ENCODE results near the gene ZNF497. TPM values are rescaled to one million over a fixed set of nuclear protein-coding genes. Genes with fewer than 3 reads are reported as not detected.

Gene ZNF497
- total and polyA plus RNA-seq, 10 of the 15 experiments (the other 5 are each of a cell fraction or from before 2014, with no cell fraction given), result 0.09 to 0.82 (median 0.28) TPM

DNA sequence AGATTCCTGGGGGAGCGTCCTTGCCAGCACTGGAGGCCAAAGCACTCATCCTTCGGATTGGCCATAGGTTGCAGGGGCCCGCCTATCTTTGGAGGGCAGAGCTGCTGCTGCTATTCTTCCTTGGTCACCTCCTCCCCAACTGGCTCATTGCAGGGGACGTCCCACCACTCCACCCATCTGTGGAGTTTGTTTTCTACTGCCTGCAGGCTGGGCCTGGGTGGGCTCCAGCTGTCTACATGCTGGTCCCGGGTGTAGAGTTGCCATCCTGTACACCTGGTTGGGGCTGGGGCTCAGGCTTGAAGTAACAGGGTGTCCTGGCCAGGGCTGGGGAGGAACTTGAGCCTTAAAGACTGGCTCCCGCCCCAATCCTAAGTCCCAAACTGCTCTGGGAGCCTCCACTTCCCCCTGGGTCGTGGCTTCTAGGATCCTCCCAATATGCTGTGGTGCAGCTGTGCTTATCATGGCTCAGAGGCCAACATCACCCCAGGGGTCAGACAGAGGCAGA, 35.0 kb upstream of the ZNF497 start:
- ChIA-PET POLR2A (no interaction called here), RAD21 (ENCODE audit: unreplicated experiment) (no interaction called here), SMC1A (ENCODE audit: uncharacterized antibody, unreplicated experiment) (no interaction called here), CTCF (no interaction called here)
- TF ChIP-seq WRNIP1 (IDR thresholded peaks at IDR 0.05; ENCODE audit: borderline replicate concordance, low read depth, low read length) (no peak), ZSCAN29 (IDR thresholded peaks at IDR 0.05) (no peak), MYC (IDR thresholded peaks at IDR 0.05; ENCODE audit: insufficient read depth, insufficient read length, insufficient replicate concordance, low read length, severe bottlenecking) (no peak), ZNF207 (IDR thresholded peaks at IDR 0.05; ENCODE audit: borderline replicate concordance) (no peak), NFIC (IDR thresholded peaks at IDR 0.05; ENCODE audit: low read depth, low read length) (no peak), HDAC2 (IDR thresholded peaks at IDR 0.05) (no peak), ZBTB40 (IDR thresholded peaks at IDR 0.05; ENCODE audit: borderline replicate concordance) (no peak), RAD51 (IDR thresholded peaks at IDR 0.05) (no peak), HDAC6 (IDR thresholded peaks at IDR 0.05; ENCODE audit: unreplicated experiment) (no peak), MTA2 (IDR thresholded peaks at IDR 0.05; ENCODE audit: low read depth) (no peak), ZNF274 (IDR thresholded peaks at IDR 0.05; ENCODE audit: insufficient read depth, insufficient read length) (no peak), TARDBP (IDR thresholded peaks at IDR 0.05; ENCODE audit: borderline replicate concordance) (no peak), ASH2L (IDR thresholded peaks at IDR 0.05; ENCODE audit: borderline replicate concordance, low read depth) (no peak), CHD4 (IDR thresholded peaks at IDR 0.05) (no peak), TBL1XR1 (IDR thresholded peaks at IDR 0.05; ENCODE audit: low read depth, low read length) (no peak), E2F4 (IDR thresholded peaks at IDR 0.05; ENCODE audit: low read depth, low read length) (no peak), TAF1 (IDR thresholded peaks at IDR 0.05; ENCODE audit: borderline replicate concordance, low read depth, low read length) (no peak), ZNF384 (IDR thresholded peaks at IDR 0.05; ENCODE audit: borderline replicate concordance, low read depth, low read length) (no peak), GABPA (IDR thresholded peaks at IDR 0.05; ENCODE audit: low read depth) (no peak), SUZ12 (IDR thresholded peaks at IDR 0.05; ENCODE audit: unreplicated experiment) (no peak)
- Histone ChIP-seq H3K9ac (ENCODE audit: control insufficient read depth, insufficient read depth, low read length) (no peak overlapping the region), H3K9me3 (replicated peaks; ENCODE audit: control insufficient read depth, insufficient read depth, low read length) (no peaks in the 10 kb centered on the region), H3K79me2 (ENCODE audit: control insufficient read depth, insufficient read depth, low read length) (no peaks in the 10 kb centered on the region), H3K4me3 (no peak overlapping the region), H3K4me2 (ENCODE audit: control insufficient read depth, insufficient read depth) (no peak overlapping the region), H3K27ac (ENCODE audit: control insufficient read depth, insufficient read depth) (no peak overlapping the region), H2AFZ (ENCODE audit: control insufficient read depth, low read depth, low read length) (no peak overlapping the region), H3K36me3 (ENCODE audit: control insufficient read depth in 2 of 2, insufficient read depth in 2 of 2, low read length in 1 of 2) (peaks cover 4 to 24% of the 10 kb centered on the region in 2 experiments; a peak in 3 of 4 replicates), H3K4me1 (ENCODE audit: control insufficient read depth, insufficient read depth, low read length) (peaks cover 10% of the 10 kb centered on the region), H3K27me3 (replicated peaks in 1 of 2; ENCODE audit: control insufficient read depth in 2 of 2, insufficient read depth in 2 of 2, low read length in 1 of 2) (no peaks in the 10 kb centered on the region), H4K20me1 (ENCODE audit: control insufficient read depth, insufficient read depth) (peaks cover 5% of the 10 kb centered on the region)
- FAIRE-seq (no peak), ATAC-seq (no peak), DNase-seq (ENCODE audit: low read depth, low spot score) (no peak)
- in situ Hi-C loops (cut with MboI), result no loop called here
- no TSS peak for BruUV-seq (replicated peaks)
- 64% methylated on average over 7 of the region's 7 CpGs for WGBS (ENCODE audit: insufficient coverage, insufficient replicate concordance, low lambda C conversion rate, missing lambda C conversion rate)
- intact Hi-C loops (cut with micrococcal nuclease; ENCODE audit: unreplicated experiment), result no loop called here

All from GM12878 (cell line).